Spleen (tissue), 7 donors: ENCODE measurements around the gene EPOP.

Source experiments
- POLR2AphosphoS5 ChIP-seq, 3 donors: sonication (generic); formaldehyde crosslinking; IDR thresholded peaks; one replicate each; pipeline ENCODE4 v1.5.1; 2017; ENCODE audit warnings: antibody characterized with exemption in 3 of 3
- TF ChIP-seq, protein P1 (sequence below), 11 experiments: fragments of 200-600 bp in 7 of 11; fragments of 450-650 bp in 4 of 11; sonication (generic) in 4 of 11; IDR thresholded peaks in 8 of 11; conservative IDR thresholded peaks in 3 of 11; 1 replicate in 7 of 11; 2 replicates in 4 of 11; pipeline versions ENCODE4 v1.4.0 to v1.8.0; 2016 to 2021; ENCODE audit warnings: antibody characterized with exemption in 11 of 11, inconsistent platforms in 4 of 11, mild to moderate bottlenecking in 1 of 11
- donor health status: DM: no; HTN: no; CAD: no; lungs with moderate emphysema.
- donor health status: DM: no; HTN: no; CAD: no.
- donor health status: DM: no; HTN: no; CAD: no.

- peak; percentile 64 to 74 (median 71) for TF ChIP-seq POLR2AphosphoS5 (IDR thresholded peaks at IDR 0.05)
- TF ChIP-seq, protein P1, sequence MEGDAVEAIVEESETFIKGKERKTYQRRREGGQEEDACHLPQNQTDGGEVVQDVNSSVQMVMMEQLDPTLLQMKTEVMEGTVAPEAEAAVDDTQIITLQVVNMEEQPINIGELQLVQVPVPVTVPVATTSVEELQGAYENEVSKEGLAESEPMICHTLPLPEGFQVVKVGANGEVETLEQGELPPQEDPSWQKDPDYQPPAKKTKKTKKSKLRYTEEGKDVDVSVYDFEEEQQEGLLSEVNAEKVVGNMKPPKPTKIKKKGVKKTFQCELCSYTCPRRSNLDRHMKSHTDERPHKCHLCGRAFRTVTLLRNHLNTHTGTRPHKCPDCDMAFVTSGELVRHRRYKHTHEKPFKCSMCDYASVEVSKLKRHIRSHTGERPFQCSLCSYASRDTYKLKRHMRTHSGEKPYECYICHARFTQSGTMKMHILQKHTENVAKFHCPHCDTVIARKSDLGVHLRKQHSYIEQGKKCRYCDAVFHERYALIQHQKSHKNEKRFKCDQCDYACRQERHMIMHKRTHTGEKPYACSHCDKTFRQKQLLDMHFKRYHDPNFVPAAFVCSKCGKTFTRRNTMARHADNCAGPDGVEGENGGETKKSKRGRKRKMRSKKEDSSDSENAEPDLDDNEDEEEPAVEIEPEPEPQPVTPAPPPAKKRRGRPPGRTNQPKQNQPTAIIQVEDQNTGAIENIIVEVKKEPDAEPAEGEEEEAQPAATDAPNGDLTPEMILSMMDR (IDR thresholded peaks at IDR 0.05 in 8 of 11, conservative IDR thresholded peaks at IDR 0.05 in 3 of 11) = peak in 2 of 11 experiments; percentile 26 to 36
These were observed 29.2 kb upstream of the EPOP start for GRCh38 chr17:38703742-38704605.
